ENCODE results near the gene TNFSF9. TPM values are rescaled to one million over a fixed set of nuclear protein-coding genes. Genes with fewer than 3 reads are reported as not detected.

The TNFSF9 gene
- total RNA-seq, 1 donor from 2014 or later = 2.3 TPM

DNA sequence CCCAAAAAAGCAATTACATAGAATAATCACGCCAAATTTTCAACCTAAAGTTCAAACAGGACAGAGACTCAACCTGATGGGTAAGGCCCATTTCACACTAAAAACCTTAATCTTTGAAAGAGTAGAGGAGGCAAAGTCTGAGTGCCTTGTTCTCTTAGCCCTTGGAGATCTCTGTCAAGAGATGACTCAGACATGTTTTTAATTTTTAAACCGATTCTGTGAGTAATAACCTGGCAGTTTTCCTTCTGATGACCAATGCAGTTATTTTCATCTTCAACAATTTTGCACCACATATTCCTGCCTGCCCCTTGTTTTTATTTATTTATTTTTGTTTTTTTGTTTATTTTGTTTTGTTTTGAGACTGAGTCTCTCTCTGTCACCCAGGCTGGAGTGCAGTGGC, 11.5 kb upstream of the TNFSF9 start:
- no peaks in the 10 kb centered on the region for H3K36me3 ChIP-seq (ENCODE audit: insufficient read depth, low read length)
- H3K9ac ChIP-seq (ENCODE audit: low read length) = no peak overlapping the region
- H3K4me1 Mint-ChIP-seq (ENCODE audit: low read depth, unreplicated experiment) = peaks cover 3% of the 10 kb centered on the region
- FAIRE-seq (no peak), DNase-seq (ENCODE audit: low read depth) (peak; percentile 71)
- H3K4me2 ChIP-seq (ENCODE audit: low read length) = peak overlapping the region; percentile 23
- peaks cover 2% of the 10 kb centered on the region for H3K36me3 Mint-ChIP-seq (ENCODE audit: low read depth, unreplicated experiment)
- TF ChIP-seq, protein P1, sequence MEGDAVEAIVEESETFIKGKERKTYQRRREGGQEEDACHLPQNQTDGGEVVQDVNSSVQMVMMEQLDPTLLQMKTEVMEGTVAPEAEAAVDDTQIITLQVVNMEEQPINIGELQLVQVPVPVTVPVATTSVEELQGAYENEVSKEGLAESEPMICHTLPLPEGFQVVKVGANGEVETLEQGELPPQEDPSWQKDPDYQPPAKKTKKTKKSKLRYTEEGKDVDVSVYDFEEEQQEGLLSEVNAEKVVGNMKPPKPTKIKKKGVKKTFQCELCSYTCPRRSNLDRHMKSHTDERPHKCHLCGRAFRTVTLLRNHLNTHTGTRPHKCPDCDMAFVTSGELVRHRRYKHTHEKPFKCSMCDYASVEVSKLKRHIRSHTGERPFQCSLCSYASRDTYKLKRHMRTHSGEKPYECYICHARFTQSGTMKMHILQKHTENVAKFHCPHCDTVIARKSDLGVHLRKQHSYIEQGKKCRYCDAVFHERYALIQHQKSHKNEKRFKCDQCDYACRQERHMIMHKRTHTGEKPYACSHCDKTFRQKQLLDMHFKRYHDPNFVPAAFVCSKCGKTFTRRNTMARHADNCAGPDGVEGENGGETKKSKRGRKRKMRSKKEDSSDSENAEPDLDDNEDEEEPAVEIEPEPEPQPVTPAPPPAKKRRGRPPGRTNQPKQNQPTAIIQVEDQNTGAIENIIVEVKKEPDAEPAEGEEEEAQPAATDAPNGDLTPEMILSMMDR (IDR thresholded peaks at IDR 0.05; ENCODE audit: insufficient read depth, low read depth, low read length) = no peak
- TF ChIP-seq EZH2 (IDR thresholded peaks at IDR 0.05; ENCODE audit: insufficient read depth, low read length) = no peak
- no peaks in the 10 kb centered on the region for H3K9me3 Mint-ChIP-seq (ENCODE audit: unreplicated experiment)
- no peaks in the 10 kb centered on the region for H3K9me3 ChIP-seq (ENCODE audit: insufficient read depth, low read depth, low read length)
- no peak overlapping the region for H3K27ac ChIP-seq (ENCODE audit: low read depth, low read length)
- no peak overlapping the region for H3K4me3 Mint-ChIP-seq (ENCODE audit: unreplicated experiment)
- H3K79me2 ChIP-seq (ENCODE audit: insufficient read depth, low read length) = no peaks in the 10 kb centered on the region
- H4K20me1 ChIP-seq (ENCODE audit: insufficient read depth, low read length) = no peaks in the 10 kb centered on the region
- no peak overlapping the region for H3K27ac Mint-ChIP-seq (ENCODE audit: unreplicated experiment)
- peaks cover 7% of the 10 kb centered on the region for H3K4me1 ChIP-seq (ENCODE audit: insufficient read depth, low read length)
- no peak overlapping the region for H2AFZ ChIP-seq (ENCODE audit: low read depth, low read length)
- H3K27me3 ChIP-seq (ENCODE audit: insufficient read depth, low read length) = no peaks in the 10 kb centered on the region
- no peak overlapping the region for H3K4me3 ChIP-seq (ENCODE audit: insufficient read depth, low read depth, low read length)
- H3K27me3 Mint-ChIP-seq (ENCODE audit: low read depth, unreplicated experiment) = peaks cover 9% of the 10 kb centered on the region

- peaks cover 7% of the 10 kb centered on the region for H3K4me1 ChIP-seq (ENCODE audit: insufficient read depth, low read length)
- H3K27ac Mint-ChIP-seq (ENCODE audit: unreplicated experiment) = no peak overlapping the region
- no peak overlapping the region for H3K4me2 ChIP-seq (ENCODE audit: low read length)
- no peak overlapping the region for H3K4me3 Mint-ChIP-seq (ENCODE audit: unreplicated experiment)
- H3K79me2 ChIP-seq (ENCODE audit: insufficient read depth, low read length) = no peaks in the 10 kb centered on the region
- no peak overlapping the region for H3K27ac ChIP-seq (ENCODE audit: low read depth, low read length)
- peaks cover 2% of the 10 kb centered on the region for H3K36me3 Mint-ChIP-seq (ENCODE audit: low read depth, unreplicated experiment)
- H3K27me3 Mint-ChIP-seq (ENCODE audit: low read depth, unreplicated experiment) = peaks cover 7% of the 10 kb centered on the region
- H2AFZ ChIP-seq (ENCODE audit: low read depth, low read length) = peak overlapping the region; percentile 16
- no peak overlapping the region for H3K4me3 ChIP-seq (ENCODE audit: insufficient read depth, low read depth, low read length)
- no peaks in the 10 kb centered on the region for H3K9me3 Mint-ChIP-seq (ENCODE audit: unreplicated experiment)
- no peaks in the 10 kb centered on the region for H3K36me3 ChIP-seq (ENCODE audit: insufficient read depth, low read length)
- H3K9me3 ChIP-seq (ENCODE audit: insufficient read depth, low read depth, low read length) = no peaks in the 10 kb centered on the region
- DNase-seq (ENCODE audit: low read depth) = no peak
- TF ChIP-seq EZH2 (IDR thresholded peaks at IDR 0.05; ENCODE audit: insufficient read depth, low read length) = no peak
- TF ChIP-seq, protein P1 (IDR thresholded peaks at IDR 0.05; ENCODE audit: insufficient read depth, low read depth, low read length) = no peak
- no peaks in the 10 kb centered on the region for H4K20me1 ChIP-seq (ENCODE audit: insufficient read depth, low read length)
- no peak for FAIRE-seq
- no peaks in the 10 kb centered on the region for H3K27me3 ChIP-seq (ENCODE audit: insufficient read depth, low read length)
- H3K4me1 Mint-ChIP-seq (ENCODE audit: low read depth, unreplicated experiment) = peaks cover 3% of the 10 kb centered on the region
- no peak overlapping the region for H3K9ac ChIP-seq (ENCODE audit: low read length)
These were observed 8.8 kb upstream of the TNFSF9 start for GRCh38 chr19:6521718-6522646.

DNA sequence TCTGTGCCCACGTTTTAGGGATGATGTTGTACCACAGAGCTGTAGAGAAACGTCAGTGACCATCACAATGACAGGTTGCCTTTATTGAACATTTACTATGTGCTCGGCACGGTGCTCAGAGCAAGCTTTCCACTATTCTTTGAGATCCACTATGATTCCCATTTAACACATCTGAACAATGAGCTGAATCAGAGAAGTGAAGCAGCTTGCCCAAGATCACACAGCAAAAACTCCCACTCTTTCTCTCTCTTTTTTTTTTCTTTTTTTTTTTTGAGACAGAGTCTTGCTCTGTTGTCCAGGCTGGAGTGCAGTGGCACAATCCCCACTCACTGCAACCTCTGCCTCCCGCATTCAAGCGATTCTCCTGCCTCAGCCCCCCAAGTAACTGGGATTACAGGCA, 8.1 kb upstream of the TNFSF9 start:
- H3K27ac ChIP-seq (ENCODE audit: low read depth, low read length) = no peak overlapping the region
- Mint-ChIP-seq H3K4me1 (ENCODE audit: low read depth, unreplicated experiment) (peaks cover 3% of the 10 kb centered on the region), H3K36me3 (ENCODE audit: low read depth, unreplicated experiment) (peaks cover 2% of the 10 kb centered on the region), H3K4me3 (ENCODE audit: unreplicated experiment) (no peak overlapping the region), H3K27me3 (ENCODE audit: low read depth, unreplicated experiment) (peaks cover 7% of the 10 kb centered on the region), H3K9me3 (ENCODE audit: unreplicated experiment) (no peaks in the 10 kb centered on the region), H3K27ac (ENCODE audit: unreplicated experiment) (no peak overlapping the region)
- FAIRE-seq (no peak), DNase-seq (ENCODE audit: low read depth) (no peak)
- no peaks in the 10 kb centered on the region for H3K36me3 ChIP-seq (ENCODE audit: insufficient read depth, low read length)
- no peaks in the 10 kb centered on the region for H3K79me2 ChIP-seq (ENCODE audit: insufficient read depth, low read length)
- H3K4me3 ChIP-seq (ENCODE audit: insufficient read depth, low read depth, low read length) = no peak overlapping the region
- peaks cover 7% of the 10 kb centered on the region for H3K4me1 ChIP-seq (ENCODE audit: insufficient read depth, low read length)
- TF ChIP-seq, protein P1 (IDR thresholded peaks at IDR 0.05; ENCODE audit: insufficient read depth, low read depth, low read length) = no peak
- no peak for TF ChIP-seq EZH2 (IDR thresholded peaks at IDR 0.05; ENCODE audit: insufficient read depth, low read length)
- H3K9me3 ChIP-seq (ENCODE audit: insufficient read depth, low read depth, low read length) = no peaks in the 10 kb centered on the region
- no peak overlapping the region for H3K4me2 ChIP-seq (ENCODE audit: low read length)
- peak overlapping the region; percentile 16 for H2AFZ ChIP-seq (ENCODE audit: low read depth, low read length)
- H3K27me3 ChIP-seq (ENCODE audit: insufficient read depth, low read length) = no peaks in the 10 kb centered on the region
- H4K20me1 ChIP-seq (ENCODE audit: insufficient read depth, low read length) = no peaks in the 10 kb centered on the region
- H3K9ac ChIP-seq (ENCODE audit: low read length) = no peak overlapping the region
